Astrocyte (in vitro differentiated cells and primary cell): ENCODE data around the gene ATG16L1.

Source experiments
- EZH2 ChIP-seq: IDR thresholded peaks from 2 replicates; pipeline ENCODE4 v1.6.1; 2012; ENCODE audit warnings: mild to moderate bottlenecking, low read length, inconsistent platforms; ENCODE audit not compliant: insufficient read depth
- TF ChIP-seq, protein P1 (sequence below): IDR thresholded peaks from 2 replicates; pipeline ENCODE4 v1.5.1; 2011; ENCODE audit warnings: low read depth, mild to moderate bottlenecking, inconsistent platforms, low read length, moderate library complexity; ENCODE audit not compliant: insufficient read depth

DNA sequence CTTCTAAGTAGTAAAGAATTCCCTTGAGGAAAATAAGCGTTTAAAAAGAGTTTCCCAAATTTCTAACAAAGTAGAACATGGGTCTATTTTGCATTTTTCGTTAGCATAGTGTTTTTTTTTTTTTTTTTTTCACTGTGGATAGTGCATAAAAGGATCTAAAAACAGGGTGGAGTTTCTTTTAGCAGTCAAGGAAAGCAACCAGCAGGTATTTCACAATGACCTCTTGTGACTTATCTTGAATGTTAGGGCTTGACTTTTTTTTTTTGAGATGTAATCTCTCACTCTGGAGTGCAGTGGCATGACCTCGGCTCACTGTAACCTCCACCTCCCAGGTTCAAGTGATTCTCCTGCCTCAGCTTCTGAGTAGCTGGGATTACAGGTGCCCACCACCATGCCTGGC, 88.0 kb downstream of the ATG16L1 start:
- TF ChIP-seq, protein P1, sequence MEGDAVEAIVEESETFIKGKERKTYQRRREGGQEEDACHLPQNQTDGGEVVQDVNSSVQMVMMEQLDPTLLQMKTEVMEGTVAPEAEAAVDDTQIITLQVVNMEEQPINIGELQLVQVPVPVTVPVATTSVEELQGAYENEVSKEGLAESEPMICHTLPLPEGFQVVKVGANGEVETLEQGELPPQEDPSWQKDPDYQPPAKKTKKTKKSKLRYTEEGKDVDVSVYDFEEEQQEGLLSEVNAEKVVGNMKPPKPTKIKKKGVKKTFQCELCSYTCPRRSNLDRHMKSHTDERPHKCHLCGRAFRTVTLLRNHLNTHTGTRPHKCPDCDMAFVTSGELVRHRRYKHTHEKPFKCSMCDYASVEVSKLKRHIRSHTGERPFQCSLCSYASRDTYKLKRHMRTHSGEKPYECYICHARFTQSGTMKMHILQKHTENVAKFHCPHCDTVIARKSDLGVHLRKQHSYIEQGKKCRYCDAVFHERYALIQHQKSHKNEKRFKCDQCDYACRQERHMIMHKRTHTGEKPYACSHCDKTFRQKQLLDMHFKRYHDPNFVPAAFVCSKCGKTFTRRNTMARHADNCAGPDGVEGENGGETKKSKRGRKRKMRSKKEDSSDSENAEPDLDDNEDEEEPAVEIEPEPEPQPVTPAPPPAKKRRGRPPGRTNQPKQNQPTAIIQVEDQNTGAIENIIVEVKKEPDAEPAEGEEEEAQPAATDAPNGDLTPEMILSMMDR: no peak
- no peak for TF ChIP-seq EZH2
